Measurements from ENCODE around the gene NOP9.

GRCh38 chr14:24334431-24335291, 35.0 kb downstream of the NOP9 start, which contains the start of gene ADCY4:
- TF ChIP-seq EZH2phosphoT487 (IDR thresholded peaks at IDR 0.05; ENCODE audit: insufficient read depth, low read depth) (no peak), EZH2 (IDR thresholded peaks at IDR 0.05; ENCODE audit: insufficient read depth, poor library complexity, severe bottlenecking) (no peak)

Measured in GM23248 (cell line).